ENCODE measurements around the gene PPP2R2C. TPM values are rescaled to one million over a fixed set of nuclear protein-coding genes. Genes with fewer than 3 reads are reported as not detected.

The PPP2R2C gene
- total RNA-seq, 1 experiment from 2014 or later = 26.7 TPM

DNA sequence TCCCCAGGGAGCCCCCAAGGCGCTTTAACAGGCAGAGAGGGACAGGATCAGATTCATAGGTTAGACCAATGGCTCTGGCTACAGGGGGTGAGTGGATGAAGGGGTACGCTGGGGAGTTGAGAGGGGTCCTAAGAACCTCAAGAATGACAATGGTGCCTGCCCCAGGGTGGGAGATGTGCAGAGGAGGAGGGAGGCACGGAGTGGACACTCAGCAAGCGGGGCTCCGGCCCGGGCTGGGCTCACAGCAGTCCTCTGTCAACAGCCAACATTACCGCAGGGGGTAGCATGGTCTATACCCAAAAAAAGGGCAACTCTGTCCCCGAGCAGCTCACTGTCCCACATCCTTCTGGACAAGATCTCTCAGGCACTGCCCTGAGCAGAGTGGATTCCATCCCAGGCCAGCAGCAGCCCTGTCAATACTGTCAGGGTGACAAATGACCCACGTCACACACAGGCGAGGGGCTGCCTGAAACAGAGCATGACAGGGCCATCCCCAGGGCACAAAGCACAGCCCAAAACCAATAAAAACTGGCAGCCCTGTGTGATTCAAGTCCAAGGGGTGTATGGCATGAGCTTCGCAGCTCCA lies 47.7 kb upstream of the PPP2R2C start:
- no TSS peak for BruUV-seq (replicated peaks)
- H3K27me3 ChIP-seq (ENCODE audit: control insufficient read depth, insufficient read depth, low read length) = no peaks in the 10 kb centered on the region
- no peak for ATAC-seq
- no peak overlapping the region for H3K27ac ChIP-seq (ENCODE audit: low read length)
- H3K4me1 ChIP-seq (ENCODE audit: control insufficient read depth, insufficient read depth, low read length) = no peaks in the 10 kb centered on the region
- H3K36me3 ChIP-seq (ENCODE audit: control insufficient read depth, insufficient read depth, low read length) = no peaks in the 10 kb centered on the region
- no peaks in the 10 kb centered on the region for H3K9me3 ChIP-seq (ENCODE audit: control insufficient read depth, insufficient read depth, low read depth, low read length)
- H3K4me3 ChIP-seq (ENCODE audit: low read depth in 2 of 2, low read length in 2 of 2) = no peak overlapping the region
- POLR2A ChIA-PET = no interaction called here
- TF ChIP-seq, protein P1, sequence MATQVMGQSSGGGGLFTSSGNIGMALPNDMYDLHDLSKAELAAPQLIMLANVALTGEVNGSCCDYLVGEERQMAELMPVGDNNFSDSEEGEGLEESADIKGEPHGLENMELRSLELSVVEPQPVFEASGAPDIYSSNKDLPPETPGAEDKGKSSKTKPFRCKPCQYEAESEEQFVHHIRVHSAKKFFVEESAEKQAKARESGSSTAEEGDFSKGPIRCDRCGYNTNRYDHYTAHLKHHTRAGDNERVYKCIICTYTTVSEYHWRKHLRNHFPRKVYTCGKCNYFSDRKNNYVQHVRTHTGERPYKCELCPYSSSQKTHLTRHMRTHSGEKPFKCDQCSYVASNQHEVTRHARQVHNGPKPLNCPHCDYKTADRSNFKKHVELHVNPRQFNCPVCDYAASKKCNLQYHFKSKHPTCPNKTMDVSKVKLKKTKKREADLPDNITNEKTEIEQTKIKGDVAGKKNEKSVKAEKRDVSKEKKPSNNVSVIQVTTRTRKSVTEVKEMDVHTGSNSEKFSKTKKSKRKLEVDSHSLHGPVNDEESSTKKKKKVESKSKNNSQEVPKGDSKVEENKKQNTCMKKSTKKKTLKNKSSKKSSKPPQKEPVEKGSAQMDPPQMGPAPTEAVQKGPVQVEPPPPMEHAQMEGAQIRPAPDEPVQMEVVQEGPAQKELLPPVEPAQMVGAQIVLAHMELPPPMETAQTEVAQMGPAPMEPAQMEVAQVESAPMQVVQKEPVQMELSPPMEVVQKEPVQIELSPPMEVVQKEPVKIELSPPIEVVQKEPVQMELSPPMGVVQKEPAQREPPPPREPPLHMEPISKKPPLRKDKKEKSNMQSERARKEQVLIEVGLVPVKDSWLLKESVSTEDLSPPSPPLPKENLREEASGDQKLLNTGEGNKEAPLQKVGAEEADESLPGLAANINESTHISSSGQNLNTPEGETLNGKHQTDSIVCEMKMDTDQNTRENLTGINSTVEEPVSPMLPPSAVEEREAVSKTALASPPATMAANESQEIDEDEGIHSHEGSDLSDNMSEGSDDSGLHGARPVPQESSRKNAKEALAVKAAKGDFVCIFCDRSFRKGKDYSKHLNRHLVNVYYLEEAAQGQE (IDR thresholded peaks at IDR 0.05; ENCODE audit: insufficient read depth in 1 of 2, low read depth in 2 of 2, low read length in 1 of 2) = no peak
- TF ChIP-seq TCF7L2 (IDR thresholded peaks at IDR 0.05; ENCODE audit: low read depth, low read length) (no peak), SIN3A (IDR thresholded peaks at IDR 0.05; ENCODE audit: borderline replicate concordance, insufficient read depth, low read depth, low read length) (no peak), POLR2AphosphoS5 (IDR thresholded peaks at IDR 0.05; ENCODE audit: low read depth, low read length) (no peak)
- TF ChIP-seq, protein P2, sequence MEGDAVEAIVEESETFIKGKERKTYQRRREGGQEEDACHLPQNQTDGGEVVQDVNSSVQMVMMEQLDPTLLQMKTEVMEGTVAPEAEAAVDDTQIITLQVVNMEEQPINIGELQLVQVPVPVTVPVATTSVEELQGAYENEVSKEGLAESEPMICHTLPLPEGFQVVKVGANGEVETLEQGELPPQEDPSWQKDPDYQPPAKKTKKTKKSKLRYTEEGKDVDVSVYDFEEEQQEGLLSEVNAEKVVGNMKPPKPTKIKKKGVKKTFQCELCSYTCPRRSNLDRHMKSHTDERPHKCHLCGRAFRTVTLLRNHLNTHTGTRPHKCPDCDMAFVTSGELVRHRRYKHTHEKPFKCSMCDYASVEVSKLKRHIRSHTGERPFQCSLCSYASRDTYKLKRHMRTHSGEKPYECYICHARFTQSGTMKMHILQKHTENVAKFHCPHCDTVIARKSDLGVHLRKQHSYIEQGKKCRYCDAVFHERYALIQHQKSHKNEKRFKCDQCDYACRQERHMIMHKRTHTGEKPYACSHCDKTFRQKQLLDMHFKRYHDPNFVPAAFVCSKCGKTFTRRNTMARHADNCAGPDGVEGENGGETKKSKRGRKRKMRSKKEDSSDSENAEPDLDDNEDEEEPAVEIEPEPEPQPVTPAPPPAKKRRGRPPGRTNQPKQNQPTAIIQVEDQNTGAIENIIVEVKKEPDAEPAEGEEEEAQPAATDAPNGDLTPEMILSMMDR (IDR thresholded peaks at IDR 0.05) = no peak
- in situ Hi-C loops (cut with HindIII; ENCODE audit: low pct_unique_long_range_greater_than_20kb, low sequenced_read_pairs) (no loop called here), intact Hi-C loops (cut with micrococcal nuclease; ENCODE audit: unreplicated experiment) (no loop called here)
- CTCF ChIA-PET = no interaction called here
- DNase-seq (ENCODE audit: low read depth, low spot score) = no peak

DNA sequence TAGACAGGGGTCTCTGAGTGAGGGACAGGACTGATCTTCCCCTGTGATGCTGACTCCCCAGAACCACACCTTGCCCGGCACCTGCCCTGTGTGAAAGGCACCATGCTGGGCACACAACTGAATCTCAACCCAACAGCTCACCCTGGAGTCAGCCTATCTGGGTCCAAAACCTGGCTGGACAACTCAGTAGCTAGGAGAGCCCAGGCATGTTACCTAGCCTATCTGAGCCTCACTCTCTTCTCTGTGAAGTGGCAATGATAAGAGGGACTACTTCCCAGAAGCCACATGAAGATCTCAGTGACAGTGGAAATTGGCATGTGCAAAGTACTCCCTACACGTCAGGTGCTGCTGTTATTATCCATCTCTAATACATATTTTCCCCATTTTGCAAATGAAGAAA lies 44.8 kb upstream of the PPP2R2C start:
- no peak overlapping the region for H3K27ac ChIP-seq (ENCODE audit: low read length)
- H3K27me3 ChIP-seq (ENCODE audit: control insufficient read depth, insufficient read depth, low read length) = no peaks in the 10 kb centered on the region
- POLR2A ChIA-PET = no interaction called here
- no TSS peak for BruUV-seq (replicated peaks)
- no peak for DNase-seq (ENCODE audit: low read depth, low spot score)
- intact Hi-C loops (cut with micrococcal nuclease; ENCODE audit: unreplicated experiment) (no loop called here), in situ Hi-C loops (cut with HindIII; ENCODE audit: low pct_unique_long_range_greater_than_20kb, low sequenced_read_pairs) (no loop called here)
- H3K9me3 ChIP-seq (ENCODE audit: control insufficient read depth, insufficient read depth, low read depth, low read length) = no peaks in the 10 kb centered on the region
- TF ChIP-seq SIN3A (IDR thresholded peaks at IDR 0.05; ENCODE audit: borderline replicate concordance, insufficient read depth, low read depth, low read length) (no peak), POLR2AphosphoS5 (IDR thresholded peaks at IDR 0.05; ENCODE audit: low read depth, low read length) (no peak), TCF7L2 (IDR thresholded peaks at IDR 0.05; ENCODE audit: low read depth, low read length) (no peak)
- TF ChIP-seq, protein P2 (IDR thresholded peaks at IDR 0.05) = no peak
- TF ChIP-seq, protein P1 (IDR thresholded peaks at IDR 0.05; ENCODE audit: insufficient read depth in 1 of 2, low read depth in 2 of 2, low read length in 1 of 2) = no peak
- no peaks in the 10 kb centered on the region for H3K36me3 ChIP-seq (ENCODE audit: control insufficient read depth, insufficient read depth, low read length)
- no peaks in the 10 kb centered on the region for H3K4me1 ChIP-seq (ENCODE audit: control insufficient read depth, insufficient read depth, low read length)
- ATAC-seq = no peak
- H3K4me3 ChIP-seq (ENCODE audit: low read depth in 2 of 2, low read length in 2 of 2) = no peak overlapping the region
- CTCF ChIA-PET = no interaction called here
